Spleen (tissue), 11 donors: ENCODE results near the gene SF3B1. TPM values are rescaled to one million over a fixed set of nuclear protein-coding genes. Genes with fewer than 3 reads are reported as not detected.
A peak's percentile ranks its signal among the peaks of the same experiment; 100 is the strongest.
"Not testable (repeated sequence)": the region's sequence is repeated elsewhere in the genome, so short reads cannot be mapped to it uniquely, and the experiment has no call there.

ENCODE experiments used
- DNase-seq: peaks from one replicate; pipeline ENCODE4 v3.0.0-alpha.2; 2020
- H3K27ac ChIP-seq, 8 donors: fragments of 200-600 bp; sonication (generic) in 7 of 8; 1 replicate in 4 of 8; 2 replicates in 4 of 8; pipeline versions ENCODE4 v1.5.0 to v1.8.0; 2016 to 2021; ENCODE audit warnings: inconsistent platforms in 4 of 8, mild to moderate bottlenecking in 4 of 8, moderate library complexity in 1 of 8
- H3K27me3 ChIP-seq, 7 donors: fragments of 200-600 bp; sonication (generic) in 6 of 7; replicated peaks in 1 of 7; 1 replicate in 4 of 7; 2 replicates in 3 of 7; pipeline versions ENCODE4 v1.5.0 to v1.8.0; 2016 to 2021; ENCODE audit warnings: inconsistent platforms in 3 of 7, mild to moderate bottlenecking in 1 of 7
- H3K36me3 ChIP-seq, 6 donors: fragments of 200-600 bp; sonication (generic) in 5 of 6; 1 replicate in 4 of 6; 2 replicates in 2 of 6; pipeline versions ENCODE4 v1.5.0 to v1.8.0; 2016 to 2021; ENCODE audit warnings: inconsistent platforms in 2 of 6
- H3K4me1 ChIP-seq, 6 donors: fragments of 200-600 bp; sonication (generic) in 5 of 6; 1 replicate in 3 of 6; 2 replicates in 3 of 6; pipeline versions ENCODE4 v1.5.0 to v1.8.0; 2016 to 2021; ENCODE audit warnings: inconsistent platforms in 3 of 6
- H3K4me3 ChIP-seq, 8 donors: fragments of 200-600 bp; sonication (generic) in 7 of 8; 1 replicate in 4 of 8; 2 replicates in 4 of 8; pipeline versions ENCODE4 v1.5.0 to v1.8.0; 2016 to 2021; ENCODE audit warnings: inconsistent platforms in 4 of 8, mild to moderate bottlenecking in 4 of 8, moderate library complexity in 2 of 8
- H3K9me3 ChIP-seq, 8 donors: fragments of 200-600 bp; sonication (generic) in 7 of 8; 1 replicate in 4 of 8; 2 replicates in 4 of 8; pipeline versions ENCODE4 v1.5.0 to v1.8.0; 2016 to 2021; ENCODE audit warnings: inconsistent platforms in 4 of 8
- CTCF ChIP-seq, 11 experiments: fragments of 200-600 bp in 7 of 11; fragments of 450-650 bp in 4 of 11; sonication (generic) in 4 of 11; IDR thresholded peaks in 8 of 11; conservative IDR thresholded peaks in 3 of 11; 1 replicate in 7 of 11; 2 replicates in 4 of 11; pipeline versions ENCODE4 v1.4.0 to v1.8.0; 2016 to 2021; ENCODE audit warnings: antibody characterized with exemption in 11 of 11, inconsistent platforms in 4 of 11, mild to moderate bottlenecking in 1 of 11
- POLR2A ChIP-seq, 3 donors: fragments of 450-650 bp; IDR thresholded peaks; one replicate each; pipeline ENCODE4 v1.5.1; 2017; ENCODE audit warnings: antibody characterized with exemption in 3 of 3, mild to moderate bottlenecking in 1 of 3
- POLR2AphosphoS5 ChIP-seq, 3 donors: sonication (generic); formaldehyde crosslinking; IDR thresholded peaks; one replicate each; pipeline ENCODE4 v1.5.1; 2017; ENCODE audit warnings: antibody characterized with exemption in 3 of 3
- WGBS, 5 donors: extraction: QIAGEN DNeasy Blood & Tissue Kit in 3 of 5; methylation state at CpG; one replicate each; pipeline versions ENCODE4 v1.1.5 to v1.1.7; 2013 to 2018; 5-methylcytosine and 5-hydroxymethylcytosine counted together
- intact Hi-C: fragments of 100-400 bp; cut with DNase I; formaldehyde crosslinking; loops from one replicate; pipeline ENCODE4 v1.15.0; 2023; ENCODE audit warnings: low total_unique reads
- polyA plus RNA-seq, 3 donors: library from polyadenylated mRNA; stranded (reverse); fragments of 200-250 nt; gene quantifications; one replicate each; pipeline ENCODE4 v1.2.1, GENCODE V29; 2013
- total RNA-seq, 7 donors: library from RNA; depleted of rRNA in 3 of 7; stranded (reverse); fragments of >200 nt in 3 of 7; fragmentation: NEBNext Ultra II Directional in 4 of 7; extraction: Animal tissue kit (Norgen Biotek cat#: 25700) in 4 of 7; gene quantifications; one replicate each; pipeline versions ENCODE4 v1.1.0 to v1.2.1, GENCODE V29; 2016 to 2021
- donor health status: healthy with polysubstance abuse.
- donor health status: DM: no; HTN: no; CAD: no; lungs with moderate emphysema.
- donor health status: DM: no; HTN: no; CAD: no.
- donor health status: Bipolar disorder and iron deficiency.
- donor health status: healthy.
- donor health status: DM: no; HTN: no; CAD: no.
- donor health status: DM: yes; HTN: yes; CAD: no.

The SF3B1 gene
- total and polyA plus RNA-seq, 10 donors: 256 to 1,150 (median 343) TPM

GRCh38 chr2:197378494-197379307, 56.1 kb downstream of the SF3B1 start:
- no peak for DNase-seq
- Histone ChIP-seq H3K4me3 (no peak overlapping the region), H3K27me3 (no peaks in the 10 kb centered on the region), H3K9me3 (no peaks in the 10 kb centered on the region), H3K36me3 (no peaks in the 10 kb centered on the region), H3K4me1 (peaks cover 0 to 13% (median 9%) of the 10 kb centered on the region in 6 donors), H3K27ac (no peak overlapping the region)
- no peak for TF ChIP-seq POLR2A (IDR thresholded peaks at IDR 0.05)
- peak; percentile 44 to 79 (median 68) for TF ChIP-seq CTCF (IDR thresholded peaks at IDR 0.05 in 8 of 11, conservative IDR thresholded peaks at IDR 0.05 in 3 of 11)
- peak in 1 of 3 donors; percentile 37 for TF ChIP-seq POLR2AphosphoS5 (IDR thresholded peaks at IDR 0.05)
- intact Hi-C loops: loop anchor here (5.0 to 10.0 kb wide), 2 partner anchors 194 to 266 kb away; no protein-coding TSS in a partner anchor
- 59 to 67% (median 61%) methylated on average over 17 of the region's 17 CpGs for WGBS, 5 donors

- no peaks in the 10 kb centered on the region for H3K36me3 ChIP-seq
- intact Hi-C loops: loop anchor here (5.0 to 10.0 kb wide), 2 partner anchors 193 to 266 kb away; no protein-coding TSS in a partner anchor
Observed at GRCh38 chr2:197378086-197378485, 56.7 kb downstream of the SF3B1 start.

DNA sequence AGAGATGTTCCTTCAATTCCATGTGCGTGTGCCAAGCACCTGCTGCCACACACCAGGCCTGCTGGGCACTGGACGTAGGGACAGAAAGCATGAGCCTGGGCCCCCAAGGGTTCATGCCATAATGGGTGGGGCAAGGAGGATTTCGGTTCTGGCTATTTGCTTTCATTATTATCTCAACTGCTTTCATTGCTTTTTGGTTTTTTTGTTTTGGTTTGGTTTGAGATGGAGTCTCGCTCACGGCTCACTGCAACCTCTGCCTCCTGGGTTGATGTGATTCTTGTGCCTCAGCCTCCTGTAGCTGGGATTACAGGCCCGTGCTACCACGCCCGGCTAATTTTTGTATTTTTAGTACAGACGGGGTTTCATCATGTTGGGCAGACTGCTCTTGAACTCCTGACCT, 57.2 kb downstream of the SF3B1 start:
- Histone ChIP-seq H3K36me3 (no peaks in the 10 kb centered on the region), H3K9me3 (no peaks in the 10 kb centered on the region), H3K27me3 (no peaks in the 10 kb centered on the region), H3K27ac (no peak overlapping the region), H3K4me3 (no peak overlapping the region), H3K4me1 (peaks cover 0 to 13% (median 9%) of the 10 kb centered on the region in 6 donors)
- intact Hi-C loops: loop anchor here (5.0 to 10.0 kb wide), 2 partner anchors 193 to 265 kb away; no protein-coding TSS in a partner anchor
- no peak for DNase-seq
- no peak for TF ChIP-seq POLR2AphosphoS5 (IDR thresholded peaks at IDR 0.05)
- no peak for TF ChIP-seq POLR2A (IDR thresholded peaks at IDR 0.05)
- no peak for TF ChIP-seq CTCF (IDR thresholded peaks at IDR 0.05 in 8 of 11, conservative IDR thresholded peaks at IDR 0.05 in 3 of 11)
- WGBS, 5 donors: 72 to 85% (median 79%) methylated on average over 9 of the region's 9 CpGs

More at GRCh38 chr2:197378086-197378485, 56.7 kb downstream of the SF3B1 start:
- TF ChIP-seq POLR2AphosphoS5 (IDR thresholded peaks at IDR 0.05) (no peak), POLR2A (IDR thresholded peaks at IDR 0.05) (no peak), CTCF (IDR thresholded peaks at IDR 0.05 in 8 of 11, conservative IDR thresholded peaks at IDR 0.05 in 3 of 11) (no peak)
- H3K4me1 ChIP-seq: peaks cover 0 to 13% (median 9%) of the 10 kb centered on the region in 6 donors
- H3K27ac ChIP-seq: no peak overlapping the region
- 63 to 71% (median 67%) methylated on average over 3 of the region's 3 CpGs for WGBS, 5 donors
- H3K9me3 ChIP-seq: no peaks in the 10 kb centered on the region
- H3K27me3 ChIP-seq: no peaks in the 10 kb centered on the region
- H3K4me3 ChIP-seq: no peak overlapping the region
- no peak for DNase-seq

GRCh38 chr2:197372592-197372991, 62.2 kb downstream of the SF3B1 start:
- no peak overlapping the region for H3K4me3 ChIP-seq
- no peak for DNase-seq
- H3K9me3 ChIP-seq: no peaks in the 10 kb centered on the region
- H3K27me3 ChIP-seq: no peaks in the 10 kb centered on the region
- 60 to 81% (median 67%) methylated on average over 3 of the region's 3 CpGs for WGBS, 5 donors
- peaks cover 0 to 12% (median 5%) of the 10 kb centered on the region in 6 donors for H3K4me1 ChIP-seq
- no peak overlapping the region for H3K27ac ChIP-seq
- TF ChIP-seq CTCF (IDR thresholded peaks at IDR 0.05 in 8 of 11, conservative IDR thresholded peaks at IDR 0.05 in 3 of 11) (no peak), POLR2AphosphoS5 (IDR thresholded peaks at IDR 0.05) (no peak), POLR2A (IDR thresholded peaks at IDR 0.05) (no peak)
- H3K36me3 ChIP-seq: no peaks in the 10 kb centered on the region
- intact Hi-C loops: loop anchor here (10.0 kb wide), 1 partner anchor 188 kb away; no protein-coding TSS in a partner anchor

GRCh38 chr2:197370664-197371063, 64.2 kb downstream of the SF3B1 start:
- H3K27me3 ChIP-seq, H3K9me3 ChIP-seq, H3K36me3 ChIP-seq, DNase-seq, H3K27ac ChIP-seq, H3K4me3 ChIP-seq: not testable (repeated sequence)
- WGBS, 5 donors: 96 to 99% (median 97%) methylated on average over 24 to 31 of the region's 31 CpGs
- peaks cover 0 to 12% (median 5%) of the 10 kb centered on the region in 6 donors for H3K4me1 ChIP-seq
- intact Hi-C loops: loop anchor here (10.0 kb wide), 1 partner anchor 186 kb away; no protein-coding TSS in a partner anchor
